HL-60 (cell line): ENCODE measurements around the gene AOPEP.

Experiments
- GABPA ChIP-seq: IDR thresholded peaks from 2 replicates; pipeline ENCODE4 v1.6.1; 2012; ENCODE audit warnings: low read depth
- POLR2AphosphoS5 ChIP-seq: IDR thresholded peaks from 2 replicates; pipeline ENCODE4 v1.6.1; 2012; ENCODE audit warnings: low read depth
- REST ChIP-seq: IDR thresholded peaks from 2 replicates; pipeline ENCODE4 v1.6.1; 2012; ENCODE audit warnings: low read depth; ENCODE audit not compliant: insufficient replicate concordance
- TF ChIP-seq, protein P1 (sequence below): IDR thresholded peaks from one replicate; pipeline ENCODE4 v1.5.1; 2011; ENCODE audit warnings: low read length, control low read depth, inconsistent platforms; ENCODE audit not compliant: insufficient read depth

DNA sequence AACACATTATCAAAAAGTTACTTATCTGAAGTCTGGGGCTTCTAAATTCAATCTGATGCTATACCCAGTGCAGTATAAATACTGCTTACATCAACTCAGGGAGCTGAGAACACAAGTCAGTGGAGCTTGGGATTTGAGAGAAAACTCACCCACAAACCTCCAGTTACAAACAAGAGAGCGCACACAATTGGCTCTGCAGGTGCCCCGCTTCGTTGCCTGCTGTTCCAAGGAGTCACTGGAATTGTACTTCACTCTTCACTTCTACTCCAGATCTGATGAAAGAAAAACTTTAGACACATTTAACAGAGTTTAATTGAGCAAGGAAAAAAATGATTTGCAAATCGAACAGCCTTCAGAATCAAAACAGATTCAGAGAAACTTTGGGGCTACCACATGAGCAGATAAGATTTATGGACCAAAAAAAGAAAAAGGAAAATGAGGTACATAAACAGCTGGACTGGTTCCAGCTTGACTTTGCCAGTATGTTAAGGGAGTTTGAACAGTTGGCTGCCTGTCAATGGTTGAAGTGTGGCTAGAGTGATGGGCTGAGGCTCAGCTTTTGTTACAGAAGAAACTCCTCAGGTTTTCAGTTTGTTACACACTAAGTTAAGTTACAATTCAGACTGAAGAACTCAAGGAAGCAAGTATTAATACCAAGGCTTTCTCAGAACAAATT, 156.6 kb downstream of the AOPEP start:
- TF ChIP-seq, protein P1, sequence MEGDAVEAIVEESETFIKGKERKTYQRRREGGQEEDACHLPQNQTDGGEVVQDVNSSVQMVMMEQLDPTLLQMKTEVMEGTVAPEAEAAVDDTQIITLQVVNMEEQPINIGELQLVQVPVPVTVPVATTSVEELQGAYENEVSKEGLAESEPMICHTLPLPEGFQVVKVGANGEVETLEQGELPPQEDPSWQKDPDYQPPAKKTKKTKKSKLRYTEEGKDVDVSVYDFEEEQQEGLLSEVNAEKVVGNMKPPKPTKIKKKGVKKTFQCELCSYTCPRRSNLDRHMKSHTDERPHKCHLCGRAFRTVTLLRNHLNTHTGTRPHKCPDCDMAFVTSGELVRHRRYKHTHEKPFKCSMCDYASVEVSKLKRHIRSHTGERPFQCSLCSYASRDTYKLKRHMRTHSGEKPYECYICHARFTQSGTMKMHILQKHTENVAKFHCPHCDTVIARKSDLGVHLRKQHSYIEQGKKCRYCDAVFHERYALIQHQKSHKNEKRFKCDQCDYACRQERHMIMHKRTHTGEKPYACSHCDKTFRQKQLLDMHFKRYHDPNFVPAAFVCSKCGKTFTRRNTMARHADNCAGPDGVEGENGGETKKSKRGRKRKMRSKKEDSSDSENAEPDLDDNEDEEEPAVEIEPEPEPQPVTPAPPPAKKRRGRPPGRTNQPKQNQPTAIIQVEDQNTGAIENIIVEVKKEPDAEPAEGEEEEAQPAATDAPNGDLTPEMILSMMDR, result no peak
- TF ChIP-seq POLR2AphosphoS5, result no peak
- TF ChIP-seq REST, result no peak
- TF ChIP-seq GABPA, result no peak
